Amniotic epithelial cell (primary cell): ENCODE data around the gene CFAP54.
"Not testable (repeated sequence)": the region's sequence is repeated elsewhere in the genome, so short reads cannot be mapped to it uniquely, and the experiment has no call there.

ENCODE experiments used
- DNase-seq: peaks from one replicate; pipeline ENCODE4 v3.0.0-alpha.2; 2010; ENCODE audit warnings: low read depth

The CFAP54 gene, protein sequence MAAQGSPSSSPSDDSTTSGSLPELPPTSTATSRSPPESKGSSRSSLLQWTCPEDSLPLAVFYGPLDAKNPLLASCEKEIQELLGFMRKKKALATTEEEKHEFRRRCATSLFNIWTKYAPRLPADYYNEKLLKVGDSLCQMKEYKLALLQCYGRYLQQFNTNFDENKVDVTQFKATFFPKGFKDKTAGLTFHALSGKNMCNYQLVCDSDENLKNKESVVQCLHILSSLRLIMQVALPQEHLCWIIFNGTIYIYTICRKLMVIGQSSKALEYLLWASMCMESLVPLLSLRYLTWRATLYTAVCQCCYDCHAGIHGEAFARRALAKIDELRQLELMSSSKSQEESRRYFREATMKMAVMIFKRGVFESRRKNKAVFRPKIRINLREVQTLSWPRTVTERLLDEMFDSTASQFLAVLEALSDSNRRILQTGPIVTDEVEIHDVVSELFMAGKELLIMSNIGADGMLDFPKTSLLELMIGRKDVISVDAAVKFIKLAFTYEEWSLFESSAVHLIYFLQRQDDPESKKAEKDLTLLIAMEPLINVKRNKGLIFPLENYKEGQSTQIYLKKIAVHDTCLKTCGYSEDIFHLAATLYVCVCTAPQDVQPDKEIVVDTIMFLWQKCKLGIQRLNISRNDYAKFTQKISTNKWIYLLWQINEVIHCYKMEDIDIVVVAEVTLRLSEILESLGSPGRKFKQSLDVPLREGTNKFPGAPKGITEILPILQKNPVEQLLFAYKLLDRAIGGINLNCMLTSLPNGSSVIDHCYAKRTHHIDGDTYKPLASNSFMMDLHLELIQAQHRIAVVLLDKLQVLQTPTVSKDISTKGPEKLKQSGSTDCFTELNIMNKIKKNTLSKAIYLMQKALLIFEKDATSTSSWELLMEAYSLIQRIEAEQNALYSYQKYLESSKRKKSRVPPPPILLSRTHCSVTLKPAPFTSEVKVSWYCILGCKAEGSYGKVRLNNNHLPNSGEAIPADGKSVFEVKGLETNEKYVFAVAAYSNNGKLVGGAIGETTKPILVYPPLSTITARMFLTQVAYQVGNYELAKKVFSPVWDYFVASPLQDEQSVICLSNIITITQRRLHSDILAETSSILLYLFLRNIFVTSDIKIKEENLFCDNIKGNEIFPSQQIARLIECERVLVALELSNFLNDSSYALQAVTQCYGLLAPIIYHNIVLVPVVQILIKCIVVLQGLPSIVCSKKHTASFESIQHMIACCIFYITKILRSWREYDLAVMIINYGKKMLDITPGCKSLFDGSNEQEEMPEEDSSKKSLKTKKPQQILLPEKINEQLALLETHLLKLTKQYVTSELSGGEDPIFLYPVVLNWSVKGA (N-terminal part only)

DNA sequence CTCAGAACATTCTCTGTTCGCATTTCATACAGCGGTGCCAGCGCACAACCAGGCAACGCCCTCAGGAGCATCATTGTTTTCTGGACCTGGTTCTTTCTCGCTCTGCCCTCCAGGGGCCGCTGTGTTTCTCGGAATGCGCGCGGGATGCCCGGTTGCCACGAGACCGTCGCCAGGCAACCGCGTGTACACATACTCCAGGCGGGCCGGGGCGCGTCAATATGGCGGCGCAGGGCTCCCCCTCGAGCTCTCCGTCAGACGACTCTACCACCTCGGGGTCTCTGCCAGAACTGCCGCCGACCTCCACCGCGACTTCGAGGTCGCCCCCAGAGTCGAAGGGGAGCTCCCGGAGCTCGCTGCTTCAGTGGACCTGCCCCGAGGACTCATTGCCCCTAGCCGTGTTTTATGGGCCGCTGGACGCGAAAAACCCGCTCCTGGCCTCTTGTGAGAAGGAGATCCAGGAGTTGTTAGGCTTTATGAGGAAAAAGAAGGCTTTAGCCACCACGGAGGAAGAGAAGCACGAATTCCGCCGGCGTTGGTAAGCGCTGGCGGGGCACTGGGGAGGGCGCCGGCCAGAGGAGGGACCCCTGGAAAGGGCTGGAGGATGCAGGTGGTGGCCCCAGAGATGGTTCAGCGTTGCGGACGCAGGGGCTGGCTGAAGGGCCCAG lies at the start of gene CFAP54:
Gene CFAP54 (plus strand): TSS at position 186 of the 665 bp plus-strand sequence. CDS start 33 bp downstream, at position 219.
- peak; percentile 83 for DNase-seq

DNA sequence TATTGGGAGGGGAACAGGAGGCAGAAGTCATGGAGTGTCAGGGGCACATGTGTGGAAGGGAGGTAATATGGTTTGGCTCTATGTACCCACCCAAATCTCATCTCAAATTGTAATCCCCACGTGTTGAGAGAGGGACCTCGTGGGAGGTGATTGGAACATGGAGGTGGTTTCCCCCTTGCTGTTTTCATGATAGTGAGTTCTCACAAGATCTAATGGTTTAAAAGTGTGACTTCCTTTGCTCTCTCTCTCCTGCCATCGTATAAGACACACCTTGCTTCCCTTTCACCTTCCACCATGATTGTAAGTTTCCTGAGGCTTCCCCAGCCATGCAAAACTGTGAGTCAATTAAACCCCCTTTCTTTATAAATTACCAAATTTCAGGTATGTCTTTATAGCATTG lies 47.6 kb upstream of the CFAP54 start:
- DNase-seq, result no peak

DNA sequence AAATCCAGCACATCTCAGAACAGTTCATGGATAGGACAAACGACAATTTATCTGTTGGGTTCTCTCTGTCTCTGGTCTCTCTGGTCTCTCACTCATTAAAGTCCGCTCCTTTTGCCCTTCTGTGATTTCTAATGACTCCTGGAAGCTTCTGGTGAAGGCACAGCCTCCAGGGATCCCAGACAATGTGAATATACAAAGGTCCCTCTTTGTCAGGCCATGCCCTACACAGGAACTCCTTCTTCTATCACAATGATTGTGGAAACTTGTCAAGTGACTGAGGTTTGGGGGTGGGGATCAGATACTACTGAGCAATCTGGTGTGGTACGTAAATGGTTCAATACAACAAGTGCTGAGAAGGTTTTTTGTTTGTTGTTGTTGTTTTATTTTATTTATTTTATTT lies 46.5 kb upstream of the CFAP54 start:
- DNase-seq, result no peak

DNA sequence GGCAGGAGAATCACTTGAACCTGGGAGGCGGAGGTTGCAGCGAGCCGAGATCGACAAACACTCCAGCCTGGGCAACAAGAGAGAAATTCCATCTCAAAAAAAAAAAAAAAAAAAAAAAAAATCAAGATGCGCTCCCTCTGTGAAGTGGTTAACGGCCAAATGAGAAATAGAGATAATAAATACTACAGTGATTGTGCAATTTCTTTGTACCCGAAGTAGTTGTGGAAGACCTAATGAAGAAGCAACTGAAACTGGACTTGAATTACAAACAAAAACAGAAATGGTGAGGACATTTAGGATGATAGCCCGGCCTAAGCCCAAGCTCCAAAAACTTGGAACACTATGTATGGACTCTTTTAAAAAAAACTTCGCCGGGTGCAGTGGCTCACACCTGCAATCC lies 45.0 kb upstream of the CFAP54 start:
- no peak for DNase-seq

DNA sequence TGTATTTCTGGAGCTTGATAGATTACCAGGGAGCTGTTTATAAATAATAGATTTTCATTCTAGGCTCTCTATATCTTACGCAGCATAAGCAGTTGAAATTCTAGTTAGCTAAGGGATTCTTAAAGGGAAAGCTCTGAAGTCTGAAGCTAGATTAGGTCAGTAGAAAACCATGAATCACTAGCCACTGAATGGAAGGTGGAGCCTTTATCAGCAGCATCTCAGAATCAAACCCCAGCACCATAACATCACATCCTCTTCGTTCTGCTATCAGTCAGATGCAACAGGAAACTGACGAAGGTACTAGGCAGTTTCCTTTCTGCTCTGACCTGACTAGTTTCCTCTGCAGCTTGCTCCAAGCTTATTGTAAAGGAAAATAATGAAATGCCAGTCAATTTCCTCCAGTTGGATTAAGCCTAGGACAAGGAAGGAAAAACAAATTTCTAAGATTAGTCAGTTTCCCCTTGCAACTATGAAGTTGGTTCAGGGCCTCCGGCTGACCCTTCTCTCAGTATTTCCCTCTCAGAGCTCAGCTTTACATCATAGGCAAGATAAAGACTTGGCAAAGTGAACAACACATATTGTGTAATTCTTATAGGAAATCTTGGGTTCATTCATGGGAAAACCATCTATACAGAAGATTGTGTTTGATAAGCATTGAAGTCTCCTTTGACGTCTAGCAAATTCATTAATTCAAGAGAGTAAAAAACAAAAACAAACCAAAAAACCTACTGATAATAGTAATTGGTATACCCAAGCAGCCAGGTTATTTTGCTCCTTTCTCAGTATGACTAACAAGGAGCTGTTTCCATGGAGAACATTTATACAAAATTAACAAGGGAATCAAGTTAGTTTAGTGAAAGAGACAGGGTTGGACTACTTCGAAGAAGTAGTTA lies 43.4 kb upstream of the CFAP54 start:
- DNase-seq, result peak; percentile 98

DNA sequence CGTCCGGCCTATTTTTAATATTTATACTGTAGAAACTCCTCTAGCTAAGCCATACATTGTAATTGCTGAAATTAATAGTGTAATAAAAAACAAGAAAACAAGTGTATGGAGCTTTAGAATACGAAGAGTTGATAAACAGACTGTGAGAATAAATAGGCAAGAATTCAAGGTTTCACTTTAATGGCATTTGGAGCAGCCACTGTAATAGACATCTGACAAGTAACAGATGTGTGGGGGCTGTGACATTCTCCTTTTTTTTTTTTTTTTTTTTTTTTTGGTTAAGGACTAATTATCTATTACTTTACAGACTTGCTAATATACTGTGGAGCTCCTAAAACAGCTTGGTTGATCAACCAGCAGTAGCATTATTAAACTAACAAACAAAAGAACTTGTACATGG lies 42.1 kb upstream of the CFAP54 start:
- DNase-seq, result peak; percentile 25

DNA sequence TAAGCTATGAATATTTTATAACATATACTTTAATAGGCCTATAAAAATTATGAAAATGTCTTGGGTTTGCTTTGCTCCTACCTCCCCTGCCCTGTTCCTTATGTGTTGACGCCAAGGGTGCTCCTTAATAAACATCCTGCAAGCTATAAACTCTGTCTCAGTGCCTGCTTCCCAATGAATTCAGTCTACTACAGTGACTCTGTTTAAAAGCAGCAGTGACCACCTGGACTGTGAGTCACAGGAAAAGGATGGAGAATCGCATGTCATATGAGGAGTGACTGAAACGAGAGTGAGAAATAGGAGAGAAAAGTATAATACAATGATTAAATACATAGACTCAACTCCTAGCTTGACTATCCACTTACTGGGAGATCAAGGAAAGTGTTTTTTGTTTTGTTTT lies 41.1 kb upstream of the CFAP54 start:
- peak; percentile 22 for DNase-seq

DNA sequence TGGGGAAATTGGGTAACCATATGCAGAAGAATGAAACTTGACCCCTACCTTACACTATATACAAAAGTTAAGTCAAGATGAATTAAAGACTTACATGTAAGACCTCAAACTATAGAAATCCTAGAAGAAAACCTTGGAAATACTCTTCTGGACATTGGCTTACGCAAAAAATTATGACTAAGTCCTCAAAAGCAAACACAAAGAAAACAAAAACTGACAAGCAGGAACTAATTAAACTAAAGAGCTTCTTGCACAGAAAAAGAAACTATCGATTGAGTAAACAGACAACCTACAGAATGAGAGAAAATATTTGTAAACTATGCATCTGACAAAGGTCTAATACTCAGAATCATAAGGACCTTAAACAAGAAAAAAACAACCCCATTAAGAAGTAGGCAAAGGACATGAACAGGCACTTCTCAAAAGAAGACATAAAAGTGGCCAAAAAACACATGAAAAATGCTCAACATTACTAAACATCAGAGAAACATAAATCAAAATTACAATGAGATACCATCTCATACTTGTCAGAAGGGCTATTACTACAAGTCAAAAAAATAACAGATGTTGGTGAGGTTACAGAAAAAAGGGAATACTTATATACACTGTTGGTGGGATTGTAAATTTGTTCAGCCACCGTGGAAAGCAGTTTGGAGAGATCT lies 37.0 kb upstream of the CFAP54 start:
- DNase-seq, result no peak

DNA sequence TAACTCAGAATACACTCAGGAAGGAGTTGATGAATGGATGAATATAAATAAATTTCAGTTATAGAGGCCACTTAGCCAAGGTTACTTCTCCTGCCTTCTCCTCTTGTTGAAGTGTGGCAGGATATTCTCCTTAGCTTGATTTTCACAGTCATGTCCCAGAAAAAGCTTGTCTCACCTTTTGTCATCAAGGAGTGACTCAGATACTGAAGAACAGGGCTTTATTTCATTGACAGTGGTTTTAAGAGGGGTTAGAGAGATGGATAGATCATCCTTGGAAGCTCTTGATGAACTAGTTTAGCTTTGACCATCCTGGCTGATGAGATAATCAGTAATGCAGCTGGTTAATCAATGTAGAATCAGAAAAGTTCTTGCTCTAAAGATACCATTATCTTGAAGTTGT lies 35.0 kb upstream of the CFAP54 start:
- no peak for DNase-seq

DNA sequence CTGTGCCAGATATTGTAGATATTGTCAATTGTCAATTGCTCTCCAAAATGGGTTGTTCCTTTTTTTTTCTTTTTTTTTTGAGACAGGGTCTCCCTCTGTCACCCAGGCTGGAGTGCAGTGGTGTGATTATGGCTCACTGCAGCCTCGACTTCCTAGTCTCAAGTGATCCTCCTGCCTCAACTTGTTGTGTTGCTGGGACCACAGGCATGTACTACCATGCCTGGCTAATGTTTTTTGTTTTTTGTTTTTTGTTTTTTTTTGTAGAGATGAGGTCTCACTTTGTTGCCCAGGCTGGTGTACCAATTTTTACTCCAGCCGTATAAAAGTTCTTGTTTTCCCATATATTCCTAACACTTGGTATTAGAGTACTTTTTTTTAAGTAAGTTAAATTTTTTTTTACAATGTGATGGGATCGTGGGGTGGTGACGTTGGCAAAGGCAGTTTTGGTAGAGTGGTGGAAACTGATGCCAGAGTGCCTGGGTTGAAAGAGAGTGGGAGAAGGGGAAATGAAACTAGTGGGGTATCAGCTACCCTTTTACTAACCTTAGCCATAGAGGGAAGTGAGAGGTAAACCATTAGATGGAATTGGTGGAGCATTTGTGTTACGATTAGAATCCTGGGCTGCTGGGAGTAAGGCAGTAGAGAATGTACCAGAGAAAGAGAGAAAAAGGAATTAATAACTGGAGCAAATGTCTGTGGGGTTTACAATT lies 33.0 kb upstream of the CFAP54 start:
- no peak for DNase-seq

DNA sequence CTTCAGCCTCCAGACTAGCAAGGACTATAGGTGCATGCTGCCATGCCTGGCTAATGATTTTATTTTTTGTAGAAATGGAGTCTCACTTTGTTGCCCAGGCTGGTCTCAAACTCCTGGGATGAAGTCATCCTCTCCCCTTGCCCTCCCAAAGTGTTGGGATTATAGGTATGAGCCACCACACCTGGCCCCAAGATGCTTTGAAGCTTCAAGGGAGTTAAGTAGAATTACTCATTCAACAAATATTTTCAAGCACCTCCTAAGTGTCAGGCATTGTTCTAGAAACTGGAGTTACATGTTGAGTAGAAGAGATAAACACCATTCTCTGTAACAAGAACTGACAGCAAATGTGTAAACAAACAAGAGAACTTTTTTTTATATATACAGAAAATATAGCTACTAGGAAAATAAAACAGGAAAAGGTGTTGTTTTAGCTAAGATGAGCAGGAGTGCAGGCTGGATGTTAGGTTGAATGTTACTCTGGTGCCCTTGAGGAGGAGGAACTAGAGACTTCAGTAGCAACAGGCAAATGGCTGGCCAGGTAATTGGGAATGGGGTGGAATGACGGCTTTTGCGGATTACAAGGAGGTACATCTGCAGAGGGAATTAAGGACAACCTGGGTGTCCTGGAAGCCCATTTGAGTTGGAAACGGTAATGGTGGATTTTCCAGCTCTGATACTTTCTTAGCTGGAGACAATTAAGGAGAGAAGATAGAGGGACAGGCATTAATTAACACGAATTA lies 32.0 kb upstream of the CFAP54 start:
- DNase-seq, result peak; percentile 15

DNA sequence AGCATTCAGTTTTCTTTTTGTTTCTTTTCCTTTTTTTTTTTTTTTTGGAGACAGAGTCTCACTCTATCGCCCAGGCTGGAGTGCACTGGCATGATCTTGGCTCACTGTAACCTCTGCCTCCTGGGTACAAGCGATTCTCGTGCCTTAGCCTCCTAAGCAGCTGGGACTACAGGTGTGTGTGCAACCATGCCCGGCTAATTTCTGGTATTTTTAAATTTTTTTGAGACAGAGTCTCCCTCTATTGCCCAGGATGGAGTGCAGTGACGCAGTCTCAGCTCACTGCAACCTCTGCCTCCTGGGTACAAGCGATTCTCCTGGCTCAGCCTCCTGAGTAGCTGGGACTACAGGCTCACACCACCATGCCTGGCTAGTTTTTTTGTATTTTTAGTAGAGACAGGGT lies 30.1 kb upstream of the CFAP54 start:
- not testable (repeated sequence) for DNase-seq

DNA sequence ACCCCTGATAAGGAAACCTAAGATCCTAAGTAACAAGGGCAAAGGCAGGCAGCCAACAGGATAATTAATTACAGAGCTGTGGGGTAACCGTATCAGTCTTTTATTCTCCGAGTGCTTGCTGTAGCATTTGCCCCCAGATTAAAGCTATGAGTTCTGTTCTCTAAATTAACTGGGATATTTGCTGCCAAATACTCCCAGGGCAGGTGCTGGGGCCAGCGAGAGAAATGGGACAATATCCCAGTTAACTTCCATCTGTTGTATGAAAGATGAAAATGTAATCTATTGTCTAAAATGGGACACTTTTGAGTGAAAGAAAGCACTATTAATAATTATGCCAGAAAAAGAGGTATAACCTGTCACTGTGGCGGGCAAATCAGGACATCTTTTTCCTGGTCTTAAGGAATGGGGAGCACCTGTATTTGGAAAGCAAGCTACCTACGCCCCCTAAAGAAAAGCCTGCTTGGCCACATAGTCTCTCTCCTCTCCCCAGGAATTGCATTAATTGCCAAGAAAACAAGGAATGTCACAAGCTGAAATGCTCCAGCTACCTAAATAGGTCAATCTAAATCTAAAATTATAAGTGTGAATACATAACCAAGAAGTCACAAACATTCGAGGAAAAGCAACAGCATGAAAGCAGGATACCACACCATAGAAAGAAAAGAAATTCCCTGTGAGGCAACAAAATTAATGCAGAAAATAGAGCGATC lies 26.7 kb upstream of the CFAP54 start:
- no peak for DNase-seq

DNA sequence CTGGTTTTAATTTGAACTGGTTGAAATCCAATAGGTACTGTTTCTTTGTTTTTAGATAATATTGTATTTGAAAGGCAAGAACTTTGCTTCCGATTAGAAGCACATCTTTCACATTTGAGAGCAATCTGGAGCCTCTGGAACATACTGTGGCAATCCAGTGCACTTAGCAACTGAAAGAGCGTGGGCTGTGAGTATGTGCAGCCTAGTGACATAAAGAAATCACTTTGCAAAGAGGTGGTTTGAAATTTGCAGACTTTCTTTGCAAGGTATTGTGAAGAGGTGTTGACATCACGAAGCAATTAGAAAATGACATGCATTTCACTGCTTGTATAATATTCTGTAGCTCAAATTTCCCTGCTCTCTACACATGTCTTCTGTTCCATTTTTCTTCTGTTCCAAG lies 23.5 kb upstream of the CFAP54 start:
- no peak for DNase-seq

DNA sequence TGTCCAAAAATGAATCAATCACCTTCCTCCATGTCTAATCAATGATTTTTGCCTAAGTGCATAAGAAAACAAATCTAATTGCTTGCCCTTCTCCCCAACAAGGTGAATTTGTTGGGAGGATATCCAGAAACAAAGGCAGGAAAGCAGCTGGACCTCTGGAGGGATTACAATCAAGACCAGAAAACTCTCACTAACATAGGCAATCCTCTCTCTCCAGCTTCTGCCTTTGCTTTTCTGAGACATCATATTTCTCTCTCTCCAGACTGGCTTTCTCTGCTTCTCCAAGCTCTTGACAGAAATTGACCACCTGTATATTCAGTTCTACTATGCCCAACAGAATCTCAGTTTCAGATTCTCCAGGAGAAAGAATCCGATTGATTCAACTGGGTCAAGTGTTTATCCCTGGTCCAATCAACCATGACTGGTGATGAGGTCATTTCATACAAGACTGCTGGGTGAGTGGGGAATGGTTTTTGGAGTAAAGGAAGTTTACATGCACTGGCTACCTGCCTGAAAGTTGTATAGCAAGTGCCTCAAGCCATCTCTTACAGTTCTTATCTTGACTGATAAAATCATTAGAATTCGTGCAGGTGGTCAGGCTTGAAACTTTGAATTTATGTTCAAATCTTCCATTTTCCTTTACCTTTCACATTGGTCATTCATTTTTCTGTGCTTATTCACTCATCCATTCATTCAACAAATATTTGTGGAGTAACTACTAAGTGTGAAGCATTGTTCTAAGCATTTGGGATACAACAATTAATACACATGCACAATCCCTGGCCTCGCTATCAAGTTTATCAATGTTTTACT lies 22.2 kb upstream of the CFAP54 start:
- no peak for DNase-seq

DNA sequence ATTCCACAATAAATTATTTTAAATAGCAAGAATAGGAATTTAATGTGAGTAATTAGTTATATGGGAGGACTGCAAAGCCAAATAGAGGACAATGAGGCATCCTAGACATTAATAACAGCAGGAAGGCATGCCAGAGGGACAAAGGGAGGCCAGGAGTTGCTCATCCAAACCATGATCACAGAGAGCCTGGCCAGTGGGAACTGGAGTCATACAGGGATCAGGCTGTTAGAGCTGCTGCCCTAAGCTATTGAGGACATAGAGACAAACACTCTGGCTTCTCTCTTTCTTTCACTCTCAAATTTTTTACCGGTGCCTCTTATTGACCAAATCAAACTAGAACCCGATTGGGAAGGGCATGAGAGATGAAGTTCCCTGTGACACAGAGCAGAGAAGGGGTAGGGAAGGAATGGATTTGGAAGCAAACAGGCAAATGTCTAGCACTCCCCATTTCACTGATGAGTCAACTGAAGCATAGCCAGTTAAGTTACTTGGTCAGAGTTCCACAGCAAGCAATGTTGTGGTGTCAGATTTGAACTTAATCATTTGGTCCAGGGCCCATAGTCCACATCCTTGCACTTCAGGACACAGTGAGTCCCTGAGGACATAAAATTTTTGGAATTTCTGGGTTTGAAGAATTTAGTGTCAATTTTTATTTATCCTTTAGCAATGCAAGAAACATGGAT lies 17.9 kb upstream of the CFAP54 start:
- peak; percentile 51 for DNase-seq

DNA sequence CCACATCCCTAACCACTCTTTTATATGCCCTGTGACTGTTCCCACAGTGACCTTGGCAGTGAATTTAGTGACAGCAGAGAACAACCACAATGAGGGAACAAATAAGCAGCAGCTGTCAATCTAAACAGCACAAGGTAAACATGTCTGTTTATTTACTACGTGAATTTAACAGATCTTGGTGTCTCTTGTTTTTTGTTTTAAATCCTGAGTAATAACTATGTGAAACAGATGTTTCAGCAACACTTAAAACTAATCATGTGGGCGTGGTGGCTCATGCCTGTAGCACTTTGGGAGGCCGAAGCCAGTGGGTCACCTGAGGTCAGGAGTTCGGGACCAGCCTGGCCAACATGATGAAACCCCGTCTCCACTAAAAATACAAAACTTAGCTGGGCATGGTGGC lies 17.0 kb upstream of the CFAP54 start:
- no peak for DNase-seq
